Measurements from ENCODE around the gene TMEM184A. TPM values are rescaled to one million over a fixed set of nuclear protein-coding genes. Genes with fewer than 3 reads are reported as not detected.

TMEM184A gene
- total and polyA plus RNA-seq, 8 donors: 1.00 to 9.7 (median 2.4) TPM

DNA sequence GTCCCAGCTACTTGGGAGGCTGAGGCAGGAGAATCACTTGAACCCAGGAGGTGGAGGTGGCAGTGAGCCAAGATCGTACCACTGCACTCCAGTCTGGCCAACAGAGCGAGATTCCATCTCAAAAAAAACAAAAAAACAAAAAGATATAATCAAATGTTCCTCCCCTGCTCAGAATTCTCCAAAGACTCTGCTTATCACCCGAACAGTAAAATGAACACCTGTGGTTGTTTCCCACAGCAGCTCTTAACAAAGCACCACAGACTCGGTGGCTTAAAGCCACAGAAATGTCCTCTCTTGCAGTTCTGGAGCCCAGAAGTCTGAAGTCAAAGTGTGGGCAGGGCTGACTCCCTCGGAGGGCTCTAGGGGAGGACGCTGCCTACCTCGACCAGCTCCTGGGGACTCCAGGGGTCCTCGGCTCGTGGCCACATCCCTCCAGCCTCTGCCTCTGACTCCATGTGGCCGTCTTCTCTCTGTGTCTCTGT lies 47.7 kb downstream of the TMEM184A start:
- H3K36me3 ChIP-seq: no peaks in the 10 kb centered on the region
- H3K27ac ChIP-seq: no peak overlapping the region
- peaks cover 0 to 19% of the 10 kb centered on the region in 2 donors for H3K27me3 ChIP-seq
- peak in 1 of 4 donors; percentile 46 for DNase-seq
- intact Hi-C loops (cut with DNase I): no loop called here
- H3K4me1 ChIP-seq: peaks cover 6 to 48% of the 10 kb centered on the region in 2 donors
- no peak overlapping the region for H3K4me3 ChIP-seq
- ATAC-seq: no peak
- TF ChIP-seq, protein P1, sequence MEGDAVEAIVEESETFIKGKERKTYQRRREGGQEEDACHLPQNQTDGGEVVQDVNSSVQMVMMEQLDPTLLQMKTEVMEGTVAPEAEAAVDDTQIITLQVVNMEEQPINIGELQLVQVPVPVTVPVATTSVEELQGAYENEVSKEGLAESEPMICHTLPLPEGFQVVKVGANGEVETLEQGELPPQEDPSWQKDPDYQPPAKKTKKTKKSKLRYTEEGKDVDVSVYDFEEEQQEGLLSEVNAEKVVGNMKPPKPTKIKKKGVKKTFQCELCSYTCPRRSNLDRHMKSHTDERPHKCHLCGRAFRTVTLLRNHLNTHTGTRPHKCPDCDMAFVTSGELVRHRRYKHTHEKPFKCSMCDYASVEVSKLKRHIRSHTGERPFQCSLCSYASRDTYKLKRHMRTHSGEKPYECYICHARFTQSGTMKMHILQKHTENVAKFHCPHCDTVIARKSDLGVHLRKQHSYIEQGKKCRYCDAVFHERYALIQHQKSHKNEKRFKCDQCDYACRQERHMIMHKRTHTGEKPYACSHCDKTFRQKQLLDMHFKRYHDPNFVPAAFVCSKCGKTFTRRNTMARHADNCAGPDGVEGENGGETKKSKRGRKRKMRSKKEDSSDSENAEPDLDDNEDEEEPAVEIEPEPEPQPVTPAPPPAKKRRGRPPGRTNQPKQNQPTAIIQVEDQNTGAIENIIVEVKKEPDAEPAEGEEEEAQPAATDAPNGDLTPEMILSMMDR (IDR thresholded peaks at IDR 0.05): no peak
- no peaks in the 10 kb centered on the region for H3K9me3 ChIP-seq

DNA sequence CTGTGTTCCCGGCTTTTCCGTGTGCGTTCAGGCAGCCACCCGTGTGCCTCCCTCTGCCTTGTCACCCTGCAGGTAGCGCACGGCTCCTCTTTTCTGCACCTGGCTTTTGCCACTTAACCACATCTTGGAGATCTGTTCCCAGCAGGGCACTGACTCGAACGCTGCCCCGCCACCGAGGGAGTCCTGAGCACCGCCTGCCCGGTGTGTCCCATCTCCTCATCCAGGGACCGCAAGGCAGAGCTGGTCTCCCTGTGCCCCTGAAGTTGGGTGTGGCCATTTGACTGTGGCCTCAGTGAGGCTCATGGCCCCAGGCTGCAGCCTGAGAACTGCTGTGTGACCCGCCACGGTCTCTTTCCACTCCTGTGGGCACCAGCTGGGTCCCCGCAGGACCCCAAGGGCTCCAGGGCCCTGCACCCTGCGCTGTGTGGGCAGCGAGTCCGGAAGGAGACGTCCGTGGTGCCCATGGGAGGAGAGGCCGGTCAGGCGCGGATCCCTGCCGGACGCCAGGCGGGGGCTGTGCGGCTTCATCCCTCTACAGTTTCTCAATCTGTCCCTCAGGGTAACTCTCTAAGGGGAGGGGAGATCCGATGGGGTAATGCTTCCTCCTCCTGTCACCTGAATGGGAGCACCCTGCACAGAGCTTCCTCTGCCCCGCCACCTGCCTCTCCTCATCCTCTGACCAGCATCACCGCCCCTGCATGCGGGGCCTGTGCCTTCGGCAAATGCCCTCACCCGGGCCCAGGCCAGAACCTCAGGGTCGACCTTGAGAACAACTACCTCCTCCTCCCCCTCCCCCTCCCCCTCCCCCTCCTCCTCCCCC lies 50.1 kb downstream of the TMEM184A start:
- no peak for ATAC-seq
- Histone ChIP-seq H3K27me3 (peaks cover 0 to 3% of the 10 kb centered on the region in 2 donors), H3K4me1 (peaks cover 8 to 43% of the 10 kb centered on the region in 2 donors), H3K9me3 (no peaks in the 10 kb centered on the region), H3K36me3 (peaks cover 0 to 21% of the 10 kb centered on the region in 2 donors), H3K4me3 (peak overlapping the region in 1 of 2 donors; percentile 21), H3K27ac (peak overlapping the region in 1 of 2 donors; percentile 80)
- peak in 1 of 4 donors; percentile 81 for DNase-seq
- intact Hi-C loops (cut with DNase I): no loop called here
- TF ChIP-seq, protein P1 (IDR thresholded peaks at IDR 0.05): no peak

DNA sequence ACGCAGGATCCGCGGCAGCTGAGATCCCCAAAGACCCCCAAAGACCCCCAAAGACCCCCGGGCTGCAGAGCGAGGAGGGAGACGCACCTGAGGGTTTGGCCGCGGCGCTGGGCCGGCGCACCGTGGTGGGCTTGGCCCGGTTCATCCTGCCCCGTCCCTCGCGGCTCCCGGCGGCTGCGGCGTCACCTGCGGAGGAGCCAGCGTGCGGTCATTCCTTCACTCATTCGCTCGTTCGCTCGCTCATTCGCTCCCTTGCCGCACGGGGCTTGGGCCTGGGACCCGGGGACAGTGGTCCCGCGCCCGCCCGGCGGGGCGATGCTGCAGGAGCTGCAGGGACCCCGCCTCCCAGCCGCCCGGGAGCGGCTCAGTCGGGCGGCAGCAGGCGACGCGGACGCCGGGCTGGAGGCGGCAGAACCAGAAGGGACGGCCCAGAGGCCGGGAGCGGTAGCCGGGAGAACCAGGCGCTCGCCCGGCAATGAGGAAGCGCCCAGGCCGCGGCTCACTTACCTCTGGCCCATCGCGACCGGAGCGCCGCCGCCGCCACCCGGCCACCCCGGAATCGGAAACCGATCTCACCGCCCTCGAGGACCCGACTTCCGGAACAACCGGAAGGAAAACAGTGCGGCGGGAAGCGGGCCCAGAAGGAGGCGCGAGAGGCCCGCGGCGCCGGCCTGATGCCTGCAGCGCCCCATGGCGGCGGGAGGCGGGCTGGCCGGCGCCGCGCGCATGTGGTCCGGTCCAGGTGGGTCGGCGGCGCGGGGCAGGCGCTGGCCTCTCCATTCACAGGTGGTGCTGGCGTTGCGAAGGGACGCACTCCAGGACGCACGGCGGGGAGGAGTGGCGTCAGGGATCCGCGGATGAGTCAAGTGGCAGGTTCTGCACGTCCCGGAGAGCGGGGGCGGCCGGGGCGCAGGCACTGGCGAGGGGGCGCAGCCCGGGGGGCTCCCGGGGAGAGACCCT lies 51.9 kb downstream of the TMEM184A start, which contains the start of gene INTS1:
Gene INTS1 (minus strand): TSS at position 574 of the 960 bp plus-strand sequence. CDS start 429 bp downstream, at position 145.
- DNase-seq (peak; percentile 84 to 98 (median 94)), ATAC-seq (peak; percentile 97)
- Histone ChIP-seq H3K9me3 (no peaks in the 10 kb centered on the region), H3K4me1 (peaks cover 8 to 43% of the 10 kb centered on the region in 2 donors), H3K27ac (peak within 1 kb of the TSS; percentile 67 to 82), H3K27me3 (no peaks in the 10 kb centered on the region), H3K4me3 (peak within 1 kb of the TSS; percentile 85 to 100), H3K36me3 (peaks cover 0 to 39% of the 10 kb centered on the region in 2 donors)
- intact Hi-C loops (cut with DNase I): no loop called here
- TF ChIP-seq, protein P1 (IDR thresholded peaks at IDR 0.05): peak; percentile 88 to 94

DNA sequence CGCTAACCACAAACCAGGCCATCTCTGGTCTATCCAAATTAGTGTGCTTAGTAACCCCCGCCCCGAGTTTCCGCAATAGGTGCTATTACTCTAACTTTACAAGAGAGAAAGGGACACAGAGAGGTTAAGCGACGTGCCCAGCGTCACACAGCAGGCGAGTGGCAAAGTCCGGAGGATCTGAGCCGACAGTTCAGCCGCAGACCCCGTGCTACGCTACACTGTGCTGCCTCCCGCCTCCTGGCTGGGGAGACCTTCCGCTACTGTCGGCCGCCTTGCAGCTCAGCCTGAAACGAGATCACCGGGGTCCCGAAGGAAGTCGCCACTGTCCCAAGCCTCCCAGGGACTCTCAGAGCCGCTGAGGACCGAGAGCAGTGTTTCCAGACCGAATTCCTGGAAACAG lies 52.6 kb downstream of the TMEM184A start:
- intact Hi-C loops (cut with DNase I): no loop called here
- DNase-seq: no peak

More for the DNA sequence above, 52.6 kb downstream of the TMEM184A start:
- no peaks in the 10 kb centered on the region for H3K9me3 ChIP-seq
- no peaks in the 10 kb centered on the region for H3K27me3 ChIP-seq
- no peak for ATAC-seq
- H3K4me1 ChIP-seq: peaks cover 8 to 43% of the 10 kb centered on the region in 2 donors
- peak overlapping the region; percentile 85 to 100 for H3K4me3 ChIP-seq
- H3K36me3 ChIP-seq: peaks cover 0 to 47% of the 10 kb centered on the region in 2 donors
- no peak overlapping the region for H3K27ac ChIP-seq
- TF ChIP-seq, protein P1 (IDR thresholded peaks at IDR 0.05): no peak
